ENCODE data around the gene RABGAP1L. TPM values are rescaled to one million over a fixed set of nuclear protein-coding genes. Genes with fewer than 3 reads are reported as not detected.

RABGAP1L gene
- total RNA-seq, 4 donors from 2014 or later, result 48.2 to 102 (median 59.1) TPM

GRCh38 chr1:174366946-174367345 is 207.6 kb downstream of the RABGAP1L start:
- H3K9me3 ChIP-seq, result no peaks in the 10 kb centered on the region
- WGBS, result 73% methylated on average over 3 of the region's 3 CpGs
- TF ChIP-seq EP300 (IDR thresholded peaks at IDR 0.05) (no peak), POLR2A (IDR thresholded peaks at IDR 0.05) (no peak), CTCF (IDR thresholded peaks at IDR 0.05) (no peak)
- no peak for DNase-seq (ENCODE audit: low spot score in 2 of 2)
- H3K27ac ChIP-seq, result no peak overlapping the region
- no peak overlapping the region for H3K4me3 ChIP-seq
- no peaks in the 10 kb centered on the region for H3K36me3 ChIP-seq
- no peaks in the 10 kb centered on the region for H3K4me1 ChIP-seq
- no peaks in the 10 kb centered on the region for H3K27me3 ChIP-seq

- no peaks in the 10 kb centered on the region for H3K36me3 ChIP-seq
- no peaks in the 10 kb centered on the region for H3K4me1 ChIP-seq
- no peaks in the 10 kb centered on the region for H3K27me3 ChIP-seq
- no peak for TF ChIP-seq CTCF (IDR thresholded peaks at IDR 0.05)
- TF ChIP-seq POLR2AphosphoS5 (IDR thresholded peaks at IDR 0.05), result no peak
- no peak for TF ChIP-seq EP300 (IDR thresholded peaks at IDR 0.05)
- no peak for TF ChIP-seq POLR2A (IDR thresholded peaks at IDR 0.05)
- no peak overlapping the region for H3K27ac ChIP-seq
- H3K4me3 ChIP-seq, result no peak overlapping the region
- H3K9me3 ChIP-seq, result no peaks in the 10 kb centered on the region
- no peak for DNase-seq (ENCODE audit: low spot score in 2 of 2)
- 99% methylated on average over 5 of the region's 5 CpGs for WGBS
Observed at GRCh38 chr1:174367892-174368291, 208.6 kb downstream of the RABGAP1L start.

GRCh38 chr1:174376030-174376429 is 216.7 kb downstream of the RABGAP1L start:
- TF ChIP-seq CTCF (IDR thresholded peaks at IDR 0.05) (no peak), POLR2AphosphoS5 (IDR thresholded peaks at IDR 0.05) (no peak)
- no peak overlapping the region for H3K27ac ChIP-seq
- no peak overlapping the region for H3K4me3 ChIP-seq
- no peaks in the 10 kb centered on the region for H3K9me3 ChIP-seq
- no peaks in the 10 kb centered on the region for H3K4me1 ChIP-seq
- H3K27me3 ChIP-seq, result no peaks in the 10 kb centered on the region
- DNase-seq (ENCODE audit: low spot score in 2 of 2), result no peak
- WGBS, result 86% methylated on average over 2 of the region's 2 CpGs
- H3K36me3 ChIP-seq, result no peaks in the 10 kb centered on the region

- Histone ChIP-seq H3K27me3 (no peaks in the 10 kb centered on the region), H3K36me3 (peaks cover 4% of the 10 kb centered on the region), H3K27ac (no peak overlapping the region), H3K9me3 (no peaks in the 10 kb centered on the region), H3K4me1 (no peaks in the 10 kb centered on the region), H3K4me3 (no peak overlapping the region)
- TF ChIP-seq EP300 (IDR thresholded peaks at IDR 0.05) (no peak), CTCF (IDR thresholded peaks at IDR 0.05) (no peak), POLR2AphosphoS5 (IDR thresholded peaks at IDR 0.05) (no peak), POLR2A (IDR thresholded peaks at IDR 0.05) (no peak)
- DNase-seq (ENCODE audit: low spot score in 2 of 2), result no peak
Observed at GRCh38 chr1:174391716-174392115, 232.4 kb downstream of the RABGAP1L start.

GRCh38 chr1:174393885-174394284 is 234.6 kb downstream of the RABGAP1L start:
- H3K4me1 ChIP-seq, result no peaks in the 10 kb centered on the region
- peaks cover 4% of the 10 kb centered on the region for H3K36me3 ChIP-seq
- WGBS, result 97% methylated on average over 4 of the region's 4 CpGs
- H3K9me3 ChIP-seq, result no peaks in the 10 kb centered on the region
- TF ChIP-seq POLR2A (IDR thresholded peaks at IDR 0.05) (no peak), POLR2AphosphoS5 (IDR thresholded peaks at IDR 0.05) (no peak), EP300 (IDR thresholded peaks at IDR 0.05) (no peak), CTCF (IDR thresholded peaks at IDR 0.05) (no peak)
- H3K27ac ChIP-seq, result no peak overlapping the region
- no peak for DNase-seq (ENCODE audit: low spot score in 2 of 2)
- H3K27me3 ChIP-seq, result no peaks in the 10 kb centered on the region
- H3K4me3 ChIP-seq, result no peak overlapping the region
